PFSK-1 (cell line): Measurements from ENCODE around the gene STIM1.

Experiments used
- FOXP2 ChIP-seq: optimal IDR thresholded peaks from 2 replicates; pipeline ENCODE3; 2011; ENCODE audit warnings: borderline replicate concordance, control low read depth, inconsistent platforms; ENCODE audit not compliant: insufficient read depth; ENCODE audit errors: extremely low read length, extremely low read depth
- POLR2AphosphoS5 ChIP-seq: IDR thresholded peaks from 2 replicates; pipeline ENCODE4 v1.6.1; 2012; ENCODE audit warnings: low read depth, mild to moderate bottlenecking, control low read depth, low read length, moderate library complexity
- REST ChIP-seq, 2 experiments: IDR thresholded peaks; 2 replicates each; pipeline versions ENCODE4 v1.6.1 to v1.8.0; 2011 to 2012; ENCODE audit warnings: low read depth in 2 of 2, low read length in 2 of 2, control low read depth in 1 of 2, inconsistent platforms in 1 of 2, mild to moderate bottlenecking in 1 of 2, moderate library complexity in 1 of 2; ENCODE audit not compliant: insufficient read depth in 1 of 2
- SIN3A ChIP-seq: IDR thresholded peaks from 2 replicates; pipeline ENCODE4 v1.6.1; 2012; ENCODE audit warnings: mild to moderate bottlenecking, low read length, moderate library complexity, borderline replicate concordance; ENCODE audit not compliant: insufficient read depth
- TAF1 ChIP-seq: IDR thresholded peaks from 2 replicates; pipeline ENCODE4 v1.6.1; 2012; ENCODE audit warnings: low read length, control low read depth, borderline replicate concordance; ENCODE audit not compliant: insufficient read depth

GRCh38 chr11:3892156-3892555, 36.7 kb downstream of the STIM1 start:
- no peak for TF ChIP-seq TAF1
- TF ChIP-seq REST (IDR thresholded peaks at IDR 0.05; ENCODE audit: insufficient read depth in 1 of 2, low read depth in 2 of 2, low read length in 2 of 2), result no peak
- TF ChIP-seq POLR2AphosphoS5, result no peak
- no peak for TF ChIP-seq SIN3A
- no peak for TF ChIP-seq FOXP2
